OCI-LY3 (cell line): Measurements from ENCODE around the gene FASTK.

Experiments
- CTCF ChIP-seq: fragments of 200-600, 300-600 bp; sonication (generic); IDR thresholded peaks from 2 replicates; pipeline ENCODE4 v1.5.1; 2014; ENCODE audit warnings: antibody characterized with exemption, low read length, low read depth
- EZH2phosphoT487 ChIP-seq: fragments of 200-600 bp; shearing (Covaris generic); IDR thresholded peaks from 2 replicates; pipeline ENCODE4 v1.6.1; 2018; ENCODE audit warnings: antibody characterized with exemption, mixed run types, low read depth

GRCh38 chr7:151129117-151129959 is 48.7 kb upstream of the FASTK start:
- no peak for TF ChIP-seq CTCF
- TF ChIP-seq EZH2phosphoT487: no peak
